Right ventricle myocardium superior (tissue), 1 donor: ENCODE measurements around the gene NXN. TPM values are rescaled to one million over a fixed set of nuclear protein-coding genes. Genes with fewer than 3 reads are reported as not detected.
"Not testable (repeated sequence)": the region's sequence is repeated elsewhere in the genome, so short reads cannot be mapped to it uniquely, and the experiment has no call there.

Experiments
- ATAC-seq: fragments of 200-7000 bp; cut with Tn5 transposase; one replicate; pipeline ENCODE4 v1.9.1; 2020; ENCODE audit warnings: mild to moderate bottlenecking; ENCODE audit not compliant: poor library complexity
- DNase-seq: peaks from one replicate; pipeline ENCODE4 v3.0.0-alpha.2; 2020
- intact Hi-C: fragments of 100-400 bp; cut with DNase I; formaldehyde crosslinking; loops from one replicate; pipeline ENCODE4 v1.11.2; 2022
- total RNA-seq: library from RNA; stranded (reverse); fragmentation: NEBNext Ultra II Directional; extraction: Animal tissue kit (Norgen Biotek cat#: 25700); gene quantifications from one replicate; pipeline ENCODE4 v1.2.1, GENCODE V29; 2021
- donor health status: DM: no; HTN: yes; CAD: no; lungs with severe emphysema.

NXN gene
- total RNA-seq, 1 donor from 2014 or later: 20.2 TPM

DNA sequence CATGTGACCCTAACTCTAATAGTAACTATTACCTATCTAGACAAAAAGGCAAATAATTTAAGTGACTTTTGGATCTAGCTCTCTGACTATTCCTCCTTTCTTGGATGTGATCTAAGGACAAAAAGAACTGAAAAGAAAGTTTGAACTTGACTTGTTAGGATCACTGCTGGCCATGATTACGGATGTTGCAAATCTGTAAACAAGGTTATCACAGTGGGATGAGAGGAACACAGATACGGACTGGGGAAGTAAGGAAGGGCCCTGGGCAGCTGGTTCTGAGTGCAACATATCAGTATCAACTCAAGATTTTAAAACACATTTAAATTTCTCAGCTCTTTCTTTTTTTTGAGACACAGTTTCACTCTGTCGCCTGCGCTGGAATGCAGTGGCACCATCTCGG lies 118.8 kb downstream of the NXN start:
- DNase-seq (no peak), ATAC-seq (no peak)
- intact Hi-C loops: no loop called here

DNA sequence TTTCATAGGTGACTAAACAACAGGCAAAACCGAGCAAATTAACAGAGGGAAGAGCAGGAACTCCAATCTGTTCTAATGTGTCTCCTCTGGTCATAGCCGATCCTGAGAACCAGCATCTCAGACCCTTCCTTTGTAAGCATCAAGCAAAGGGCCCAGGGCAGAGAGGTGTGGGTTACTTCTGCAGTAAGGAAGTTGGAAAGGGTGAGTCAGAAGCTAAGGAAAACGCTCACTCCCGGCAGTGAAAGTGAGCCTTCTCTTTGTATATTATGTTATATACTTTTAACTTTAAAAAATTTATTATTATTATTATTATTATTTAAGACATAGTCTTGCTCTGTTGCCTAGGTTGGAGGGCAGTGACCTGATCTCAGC lies 119.8 kb downstream of the NXN start:
- intact Hi-C loops: no loop called here
- DNase-seq: no peak
- ATAC-seq: no peak

DNA sequence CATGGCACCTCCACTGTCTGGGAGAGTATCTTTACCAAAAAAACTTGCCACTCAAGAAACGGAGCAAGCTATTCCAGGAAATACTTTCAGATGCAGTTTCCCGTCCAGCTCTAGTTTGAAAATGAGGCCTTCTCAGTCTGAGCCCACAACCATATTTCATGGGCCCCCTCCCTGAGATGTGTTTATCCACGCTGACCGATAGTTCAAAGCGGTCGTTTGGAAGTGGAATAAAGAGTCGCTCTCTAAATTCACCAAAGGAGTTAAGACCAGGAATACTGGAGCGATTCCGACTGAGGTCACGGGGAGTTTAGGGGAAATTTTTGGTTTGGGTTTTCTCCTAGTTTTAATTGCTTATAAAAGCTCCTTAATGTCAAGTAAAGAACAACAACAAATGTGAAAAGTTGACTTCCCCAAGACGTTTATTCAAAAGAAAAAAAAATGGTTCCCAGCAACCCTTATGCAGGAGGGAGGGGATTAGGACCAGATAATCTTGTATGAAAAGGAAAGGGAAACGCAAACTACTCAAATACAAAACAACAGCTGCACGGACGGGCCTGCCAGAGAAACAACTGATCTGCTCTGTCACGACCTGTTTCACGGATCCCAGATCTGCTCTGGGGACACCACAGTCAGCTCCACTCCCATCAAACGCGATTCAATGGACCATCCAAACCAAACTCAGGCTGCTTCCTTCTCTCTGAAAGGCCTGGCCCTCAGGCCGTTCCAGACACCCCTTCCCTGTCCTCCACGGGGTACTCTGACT lies 120.3 kb downstream of the NXN start:
- DNase-seq: peak; percentile 57

DNA sequence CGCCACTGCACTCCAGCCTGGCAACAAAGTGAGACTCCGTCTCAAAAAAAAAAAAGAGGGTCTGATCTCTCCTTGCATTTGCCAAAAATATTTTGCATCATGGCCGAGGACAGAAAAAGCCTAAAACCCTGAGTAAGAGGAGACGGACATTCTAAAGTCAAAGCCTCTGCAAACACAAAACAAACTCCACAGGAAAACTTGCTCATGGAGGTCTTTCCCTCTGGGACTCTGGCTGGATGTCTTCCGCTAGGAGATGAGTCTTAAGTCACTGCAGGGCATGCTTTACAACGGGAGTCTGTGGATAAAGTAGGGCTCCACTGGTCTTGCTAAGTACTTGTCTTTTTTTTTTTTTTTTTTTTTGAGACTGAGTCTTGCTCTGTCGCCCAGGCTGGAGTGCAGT lies 123.4 kb downstream of the NXN start:
- ATAC-seq (no peak), DNase-seq (no peak)
- intact Hi-C loops: no loop called here

More for the DNA sequence above, 120.3 kb downstream of the NXN start:
- peak; percentile 44 for ATAC-seq
- intact Hi-C loops: no loop called here

DNA sequence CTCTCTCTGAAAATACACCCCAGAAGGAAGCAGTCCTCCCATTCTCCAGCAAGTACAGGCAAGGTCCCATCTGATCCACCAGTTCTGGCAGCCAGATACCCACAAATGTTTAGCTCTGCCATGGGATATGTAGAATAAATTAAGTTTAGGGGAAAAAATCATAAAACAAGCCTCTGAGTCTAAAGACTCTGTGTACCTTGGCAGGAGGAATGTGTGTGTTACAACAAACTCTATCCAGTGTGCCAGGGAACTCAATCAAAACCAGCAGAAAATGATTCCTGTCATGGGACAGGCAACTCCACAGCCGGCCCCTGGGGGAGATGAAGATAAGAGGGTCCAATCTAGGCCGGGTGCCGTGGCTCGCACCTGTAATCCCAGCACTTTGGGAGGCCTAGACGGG lies 124.0 kb downstream of the NXN start:
- intact Hi-C loops: no loop called here
- ATAC-seq (no peak), DNase-seq (no peak)

DNA sequence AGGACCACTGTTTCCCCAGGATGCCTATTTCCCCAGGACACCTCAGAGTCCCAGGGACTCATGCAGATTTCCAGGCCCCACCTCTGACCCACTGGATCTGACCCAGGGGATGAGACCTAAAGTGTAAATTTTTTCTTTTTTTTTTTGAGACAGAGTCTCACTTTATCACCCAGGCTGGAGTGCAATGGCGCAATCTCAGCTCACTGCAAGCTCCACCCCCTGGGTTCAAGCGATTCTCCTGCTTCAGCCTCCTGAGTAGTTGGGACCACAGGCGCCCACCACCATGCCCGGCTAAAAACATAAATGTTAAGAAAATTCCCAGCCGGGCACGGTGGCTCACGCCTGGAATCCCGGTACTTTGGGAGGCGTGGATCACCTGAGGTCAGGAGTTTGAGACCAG lies 126.7 kb downstream of the NXN start:
- intact Hi-C loops, ATAC-seq, DNase-seq: not testable (repeated sequence)

DNA sequence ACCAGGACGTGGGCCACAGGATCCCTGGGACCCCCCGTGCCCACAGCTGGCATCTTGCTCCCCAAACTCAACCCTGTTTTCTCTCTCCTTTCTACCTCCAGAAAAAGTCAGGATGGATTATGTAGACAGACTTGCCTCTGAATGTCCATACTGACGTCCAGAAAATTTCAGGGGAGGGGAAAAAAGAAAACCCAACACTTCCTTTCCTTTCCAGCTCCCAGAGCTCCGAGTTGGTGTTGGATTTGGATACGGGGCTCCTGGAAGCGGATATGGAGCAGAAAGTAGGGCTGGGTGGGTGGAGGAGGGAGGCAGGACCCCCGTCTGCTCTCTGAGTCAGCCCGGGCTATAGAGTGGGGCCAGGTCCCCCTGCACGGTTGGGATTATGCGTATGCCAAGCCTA lies 127.2 kb downstream of the NXN start:
- ATAC-seq (no peak), DNase-seq (no peak)

DNA sequence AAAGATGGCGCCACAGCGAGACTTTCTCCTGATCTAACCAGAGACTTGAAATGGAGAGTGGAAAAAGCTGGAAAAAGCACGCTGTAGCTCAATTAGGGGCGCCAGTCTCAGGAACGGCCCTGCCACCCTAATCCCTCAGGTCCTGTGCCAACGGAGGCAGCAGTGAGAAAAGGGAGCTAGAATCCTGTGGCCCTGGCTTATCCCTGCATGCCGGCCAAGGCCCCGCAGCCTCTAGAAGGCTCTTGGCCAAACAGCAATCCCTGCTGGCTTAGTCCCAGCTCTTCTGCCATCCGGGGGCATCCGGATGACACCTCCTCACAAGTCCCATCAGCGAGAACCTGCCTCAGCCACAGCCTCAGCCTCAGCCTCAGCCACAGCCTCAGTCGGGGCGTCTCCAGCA lies 127.7 kb downstream of the NXN start:
- no peak for DNase-seq
- intact Hi-C loops: no loop called here
- no peak for ATAC-seq

More for the DNA sequence above, 127.2 kb downstream of the NXN start:
- intact Hi-C loops: no loop called here

DNA sequence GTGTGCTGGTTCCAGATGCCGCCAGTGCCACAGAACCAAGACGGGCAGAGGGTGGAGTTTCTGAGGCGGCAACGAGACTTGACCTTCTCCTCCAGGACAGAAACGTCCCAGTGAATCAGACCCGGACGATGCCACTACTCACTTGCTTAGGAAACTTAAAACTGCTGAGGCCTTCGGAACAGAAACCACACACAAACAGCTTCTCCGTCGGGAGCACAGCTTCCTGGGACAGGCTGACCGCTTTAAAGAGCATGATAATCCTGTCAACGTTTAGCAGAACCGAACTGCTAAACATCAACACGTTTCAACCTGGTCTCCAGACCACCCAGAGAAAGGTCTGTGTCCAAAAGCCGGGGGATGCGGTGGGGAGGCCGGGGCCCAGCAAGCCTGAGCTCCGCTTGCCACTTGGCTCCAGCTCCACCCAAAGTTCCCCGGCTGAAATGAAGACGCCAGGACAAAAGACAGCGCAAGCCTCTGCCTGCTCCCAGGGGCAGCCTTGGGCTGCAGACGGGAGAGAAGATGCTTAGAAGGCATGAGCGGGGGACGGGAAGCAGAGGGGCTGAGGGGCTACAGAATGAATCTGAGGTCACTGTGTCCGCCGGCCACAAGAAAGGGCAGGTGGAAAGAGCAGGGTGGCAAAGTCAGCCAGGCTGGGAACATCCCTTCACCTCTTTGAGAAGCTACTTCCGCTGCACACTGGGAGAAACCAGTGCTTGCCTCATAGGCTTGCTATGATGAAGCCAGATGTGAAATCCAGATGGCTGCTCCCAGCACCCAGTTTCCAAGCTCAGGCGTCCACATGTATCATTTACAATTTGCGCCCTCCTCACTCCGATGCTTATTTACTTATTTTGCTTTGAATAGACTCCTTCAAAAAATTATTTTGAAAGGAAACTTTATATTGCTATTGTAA lies 128.5 kb downstream of the NXN start:
- ATAC-seq (peak; percentile 51), DNase-seq (no peak)

DNA sequence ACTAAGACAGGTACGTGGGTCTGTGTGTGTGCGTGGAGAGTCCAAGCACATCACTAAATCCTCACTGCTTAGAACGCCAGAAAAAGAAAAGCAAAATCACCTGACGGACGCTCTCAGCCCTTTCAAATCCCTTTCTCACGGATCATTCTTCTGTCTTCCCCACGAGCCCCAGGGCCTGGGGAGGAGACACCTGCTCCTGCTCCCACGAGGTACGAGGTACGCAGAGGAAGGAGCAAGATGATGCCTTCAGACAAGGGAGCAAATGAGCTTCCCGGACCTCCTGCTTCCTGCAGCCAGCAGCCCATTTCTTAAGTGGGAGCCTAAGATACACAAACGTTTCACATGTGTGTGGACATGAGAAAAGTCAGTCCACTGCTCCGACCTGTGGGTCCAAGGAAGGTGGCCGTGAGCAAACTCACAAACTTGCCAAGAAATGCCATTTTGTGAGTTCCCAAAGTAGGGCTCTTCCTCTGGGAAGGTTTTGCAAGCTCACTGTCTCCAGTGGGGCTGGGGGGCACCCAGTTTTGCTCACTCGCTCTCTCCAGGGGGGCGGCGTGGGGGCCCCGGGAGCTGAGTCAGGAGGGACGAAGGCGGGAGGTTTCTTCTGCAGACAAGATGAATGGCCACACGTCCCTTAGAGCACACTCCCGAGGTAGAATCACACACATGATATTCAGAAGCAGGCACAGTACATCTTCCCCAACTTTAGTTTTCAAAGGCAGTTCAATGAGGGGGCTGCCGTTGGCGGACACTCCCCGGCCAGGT lies 129.3 kb downstream of the NXN start:
- intact Hi-C loops: no loop called here
- DNase-seq (no peak), ATAC-seq (no peak)

More for the DNA sequence above, 128.5 kb downstream of the NXN start:
- intact Hi-C loops: no loop called here

DNA sequence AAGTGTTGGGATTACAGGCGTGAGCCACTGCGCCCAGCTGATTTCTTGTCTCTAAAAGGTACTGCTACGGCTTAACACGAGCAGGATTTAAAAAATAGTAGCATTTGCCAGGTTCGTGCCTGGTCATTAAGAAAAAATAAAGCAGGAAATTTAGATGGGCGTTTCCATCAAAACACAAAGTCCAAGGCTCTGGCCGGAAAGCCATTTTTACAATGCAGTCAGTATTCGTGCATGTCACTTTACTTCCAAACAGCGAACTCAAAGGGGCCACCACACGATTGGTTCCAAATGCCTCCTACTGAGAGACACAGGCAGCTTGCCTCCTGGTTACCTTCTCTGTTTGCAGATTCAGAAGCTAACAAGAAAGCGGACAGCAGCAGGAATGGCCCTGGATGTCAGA lies 131.2 kb downstream of the NXN start:
- intact Hi-C loops: no loop called here
- DNase-seq (no peak), ATAC-seq (no peak)

DNA sequence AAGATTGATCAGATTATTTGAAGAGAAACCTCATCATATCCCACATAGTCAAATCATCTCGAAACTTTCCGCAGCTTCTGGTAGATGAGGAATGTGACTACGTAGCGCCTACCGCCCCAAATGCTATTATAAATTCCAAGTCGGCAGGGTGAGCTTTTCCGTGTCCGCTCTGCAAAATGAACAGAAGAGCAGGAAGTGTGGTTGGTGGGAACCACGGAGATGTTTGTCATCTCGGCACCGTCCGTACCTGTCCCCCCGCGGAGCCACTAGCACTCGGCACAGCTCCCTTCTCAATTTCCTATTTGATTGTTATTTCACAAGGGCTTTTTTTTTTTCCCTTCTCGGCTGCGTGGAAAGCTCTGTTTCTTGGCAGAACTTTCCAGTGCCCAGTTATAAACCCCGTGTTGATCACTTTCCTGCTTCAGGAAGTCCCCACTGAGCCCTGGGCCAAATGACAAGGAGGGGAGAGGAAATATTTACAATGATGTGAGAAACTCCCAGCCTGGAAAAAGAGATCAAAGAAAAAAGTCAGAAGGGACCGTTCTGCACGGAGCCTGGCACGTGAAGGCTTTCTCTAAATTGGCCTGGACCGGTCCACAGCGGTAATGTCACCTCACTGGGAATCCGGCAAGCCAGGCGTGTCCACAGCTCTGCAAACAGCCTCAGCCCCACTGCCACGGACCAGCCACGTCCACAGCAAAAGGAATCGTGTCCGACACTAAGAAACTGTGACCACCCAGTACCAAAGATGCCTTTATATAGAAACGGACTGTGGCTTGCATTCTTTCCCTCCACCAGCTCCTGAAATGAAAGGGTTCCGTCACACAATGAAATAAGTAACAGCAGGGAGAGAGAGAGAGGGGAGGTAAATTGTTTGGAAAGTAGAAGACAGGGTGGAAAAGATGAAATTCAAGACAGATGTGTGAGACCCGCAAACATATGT lies 132.4 kb downstream of the NXN start:
- intact Hi-C loops: no loop called here
- DNase-seq (no peak), ATAC-seq (peak; percentile 33)

DNA sequence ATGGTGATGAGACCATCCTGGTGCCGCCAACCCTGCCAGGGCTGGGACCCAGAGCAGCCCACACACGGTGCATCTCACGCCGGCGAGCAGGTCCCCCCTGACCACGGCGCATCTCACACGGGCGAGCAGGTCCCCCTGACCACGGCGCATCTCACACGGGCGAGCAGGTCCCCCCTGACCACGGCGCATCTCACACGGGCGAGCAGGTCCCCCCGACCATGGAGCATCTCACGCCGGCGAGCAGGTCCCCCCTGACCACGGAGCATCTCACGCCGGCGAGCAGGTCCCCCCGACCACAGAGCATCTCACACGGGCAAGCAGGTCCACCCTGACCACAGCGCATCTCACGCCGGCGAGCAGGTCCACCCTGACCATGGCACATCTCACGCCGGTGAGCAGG lies 138.3 kb downstream of the NXN start:
- intact Hi-C loops: no loop called here
- DNase-seq (no peak), ATAC-seq (peak; percentile 74)

DNA sequence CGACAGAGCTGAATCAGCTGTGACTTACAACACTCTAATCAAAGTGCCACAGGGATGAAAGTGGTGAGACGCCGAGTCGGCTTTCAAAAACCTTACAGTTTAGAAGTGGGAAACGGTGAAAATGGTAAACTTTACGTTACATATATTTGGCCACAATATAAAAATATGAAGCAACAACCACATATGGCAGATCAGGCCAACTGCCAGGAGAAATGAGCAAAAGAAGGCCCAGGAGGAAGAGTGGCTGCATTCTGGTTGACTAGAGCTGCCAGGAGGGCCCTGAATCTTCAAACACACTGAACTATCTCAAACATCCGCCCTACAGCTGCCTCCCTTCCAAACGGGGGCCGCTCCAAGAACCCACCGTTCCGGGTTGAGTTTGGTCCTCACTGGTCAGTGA lies 141.1 kb downstream of the NXN start:
- intact Hi-C loops: no loop called here
- no peak for DNase-seq
- no peak for ATAC-seq

DNA sequence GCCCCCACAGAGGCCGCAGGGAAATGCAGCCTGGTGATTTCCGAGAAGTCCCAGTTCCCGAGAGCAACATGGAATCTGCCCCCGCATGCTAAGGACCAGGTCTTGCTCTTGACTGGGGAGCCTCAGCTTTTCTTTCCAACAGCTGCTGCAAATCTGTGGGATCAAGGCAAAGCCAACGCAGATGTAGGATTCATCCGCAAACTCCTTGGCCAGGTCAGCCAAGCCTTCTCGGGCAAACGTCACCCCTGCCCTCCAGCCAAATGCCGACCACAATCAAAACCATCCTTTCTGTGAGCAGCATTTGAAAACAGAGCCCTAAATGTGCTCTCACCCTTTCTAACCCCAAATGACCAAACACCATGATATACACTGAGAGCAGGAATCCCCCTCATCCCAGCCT lies 143.4 kb downstream of the NXN start:
- intact Hi-C loops: no loop called here
- DNase-seq (no peak), ATAC-seq (no peak)

DNA sequence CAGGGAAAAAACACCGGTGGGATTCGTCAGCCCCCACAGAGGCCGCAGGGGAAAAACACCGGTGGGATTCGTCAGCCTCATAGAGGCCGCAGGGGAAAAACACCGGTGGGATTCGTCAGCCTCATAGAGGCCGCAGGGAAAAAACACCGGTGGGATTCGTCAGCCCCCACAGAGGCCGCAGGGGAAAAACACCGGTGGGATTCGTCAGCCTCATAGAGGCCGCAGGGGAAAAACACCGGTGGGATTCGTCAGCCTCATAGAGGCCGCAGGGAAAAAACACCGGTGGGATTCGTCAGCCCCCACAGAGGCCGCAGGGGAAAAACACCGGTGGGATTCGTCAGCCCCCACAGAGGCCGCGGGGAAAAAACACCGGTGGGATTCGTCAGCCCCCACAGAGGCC lies 143.9 kb downstream of the NXN start:
- intact Hi-C loops, ATAC-seq: not testable (repeated sequence)

DNA sequence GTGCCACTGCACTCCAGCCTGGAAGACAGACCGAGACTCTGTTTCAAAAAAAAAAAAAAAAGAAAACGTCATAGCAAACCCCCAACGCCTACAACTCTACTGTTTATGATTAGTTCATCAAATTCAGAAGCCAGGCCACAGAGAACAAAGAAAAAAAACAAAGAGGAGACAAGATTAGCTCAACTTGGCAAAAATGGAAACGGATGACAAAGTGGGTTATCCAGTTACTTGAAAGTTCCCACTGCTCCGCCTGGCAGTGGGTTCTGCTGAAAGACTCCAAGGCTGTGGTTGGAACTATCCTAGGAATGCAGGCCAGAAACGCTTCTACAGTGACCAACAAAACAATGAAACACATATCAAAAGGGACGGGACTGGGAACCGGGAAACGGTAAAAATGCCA lies 144.3 kb downstream of the NXN start:
- intact Hi-C loops: no loop called here
- DNase-seq (no peak), ATAC-seq (peak; percentile 57)

More for the DNA sequence above, 143.9 kb downstream of the NXN start:
- DNase-seq: not testable (repeated sequence)

DNA sequence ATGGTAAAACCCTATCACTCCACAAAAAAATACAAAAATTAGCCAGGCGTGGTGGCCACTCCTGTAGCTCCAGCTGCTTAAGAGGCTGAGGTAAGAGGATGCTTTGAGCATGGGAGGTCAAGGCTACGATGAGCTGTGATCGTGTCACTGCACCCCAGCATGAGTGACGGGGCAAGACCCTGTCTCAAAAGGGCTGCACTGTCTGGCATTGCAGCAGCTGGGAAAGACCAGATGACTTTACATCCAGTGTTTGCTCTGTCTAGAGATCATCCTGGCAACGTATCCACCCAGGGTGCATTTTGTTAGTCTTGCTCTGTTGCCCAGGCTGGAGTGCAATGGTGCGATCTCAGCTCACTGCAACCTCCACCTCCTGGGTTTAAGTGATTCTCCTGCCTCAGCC lies 145.4 kb downstream of the NXN start:
- ATAC-seq (no peak), DNase-seq (no peak)
- intact Hi-C loops: no loop called here
